ENCODE data around the gene UBL3. TPM values are rescaled to one million over a fixed set of nuclear protein-coding genes. Genes with fewer than 3 reads are reported as not detected.

Gene UBL3
- total RNA-seq, 2 donors from 2014 or later = 7.3 to 8.7 TPM

DNA sequence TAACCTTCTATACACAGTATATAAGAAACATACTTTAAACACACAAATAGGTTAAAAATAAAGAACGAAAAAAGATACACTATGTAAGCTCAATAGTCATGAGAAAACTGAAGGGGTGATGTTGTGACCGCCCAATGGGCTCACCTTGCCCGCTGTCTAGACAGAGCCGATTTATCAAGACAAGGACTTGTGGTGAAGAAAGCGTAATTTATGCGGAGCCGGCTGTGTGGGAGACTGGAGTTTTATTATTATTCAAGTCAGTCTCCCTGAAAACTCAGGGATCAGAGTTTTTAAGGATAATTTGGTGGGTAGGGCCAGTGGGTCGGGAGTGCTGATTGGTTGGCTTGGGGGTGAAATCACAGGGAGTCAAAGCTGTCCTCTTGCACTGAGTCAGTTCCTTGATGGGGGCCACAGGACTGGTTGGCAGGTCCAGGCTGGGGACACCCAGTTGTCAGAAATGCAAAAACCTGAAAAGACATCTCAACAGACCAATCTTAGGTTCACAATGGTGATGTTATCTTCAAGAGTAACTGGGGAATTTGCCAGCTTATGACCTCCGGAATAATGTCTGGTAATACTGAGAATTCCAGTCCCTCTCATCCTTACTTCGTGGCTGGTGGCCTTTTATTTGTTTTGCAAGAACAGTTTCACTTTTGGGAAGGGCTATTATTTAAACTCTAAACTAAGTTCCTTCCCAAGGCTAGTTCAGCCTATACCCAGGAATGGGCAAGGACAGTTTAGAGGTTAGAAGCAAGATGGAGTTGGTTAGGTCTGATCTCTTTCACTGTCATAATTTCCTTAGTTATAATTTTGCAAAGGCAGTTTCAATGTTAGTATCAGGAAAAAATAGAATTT lies 96.6 kb downstream of the UBL3 start:
- H3K9me3 Mint-ChIP-seq = no peaks in the 10 kb centered on the region
- H3K36me3 Mint-ChIP-seq = no peaks in the 10 kb centered on the region
- DNase-seq (ENCODE audit: low spot score in 2 of 2) = no peak
- H3K27ac Mint-ChIP-seq = no peak overlapping the region
- no peak for ATAC-seq

- H3K36me3 Mint-ChIP-seq = no peaks in the 10 kb centered on the region
- no peak for DNase-seq (ENCODE audit: low spot score in 2 of 2)
- no peaks in the 10 kb centered on the region for H3K9me3 Mint-ChIP-seq
- no peak overlapping the region for H3K27ac Mint-ChIP-seq
- no peak for ATAC-seq
Measured at GRCh38 chr13:29752175-29752574, 98.2 kb downstream of the UBL3 start.

- DNase-seq (ENCODE audit: low spot score in 2 of 2) (no peak), ATAC-seq (no peak)
- H3K9me3 Mint-ChIP-seq = no peaks in the 10 kb centered on the region
- H3K36me3 Mint-ChIP-seq = no peaks in the 10 kb centered on the region
- H3K27ac Mint-ChIP-seq = no peak overlapping the region
Measured at GRCh38 chr13:29750183-29750530, 100.3 kb downstream of the UBL3 start.

DNA sequence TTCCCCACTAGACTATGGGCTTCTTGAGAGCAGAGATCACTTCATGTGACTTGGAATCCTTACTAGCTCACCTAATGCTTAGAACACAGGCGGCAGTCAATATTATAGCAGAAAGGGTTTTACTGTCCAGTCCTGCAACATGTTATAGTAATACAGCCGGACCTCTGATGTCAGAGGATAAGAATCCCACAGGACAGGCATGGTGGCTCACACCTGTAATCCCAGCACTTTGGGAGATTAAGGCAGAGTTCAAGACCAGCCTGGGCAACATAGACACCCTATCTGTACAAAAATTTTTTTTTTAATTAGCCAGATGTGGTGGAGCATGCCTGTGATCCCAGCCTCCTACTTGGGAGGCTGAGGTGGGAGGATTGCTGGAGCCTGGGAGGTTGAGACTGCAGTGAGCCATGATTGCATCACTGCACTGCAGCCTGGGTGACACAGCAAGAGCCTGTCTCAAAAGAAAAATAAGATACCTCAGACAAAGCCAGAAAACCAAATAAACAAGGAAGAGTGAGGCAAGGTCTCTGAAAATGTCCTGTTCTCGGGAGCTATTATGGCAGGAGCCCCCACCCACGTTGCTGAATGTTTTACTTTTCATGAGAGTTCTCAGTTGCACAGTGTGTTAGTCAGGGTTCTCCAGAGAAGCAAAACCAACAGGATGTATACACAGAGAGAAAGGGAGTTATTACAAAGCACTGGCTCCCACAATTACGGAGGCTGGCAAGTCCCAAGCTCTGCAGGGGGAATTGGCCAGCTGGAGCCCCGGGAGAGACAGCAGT lies 100.8 kb downstream of the UBL3 start:
- DNase-seq (ENCODE audit: low spot score in 2 of 2) = no peak
- ATAC-seq = no peak
- no peak overlapping the region for H3K27ac Mint-ChIP-seq
- no peaks in the 10 kb centered on the region for H3K9me3 Mint-ChIP-seq
- H3K36me3 Mint-ChIP-seq = no peaks in the 10 kb centered on the region

- DNase-seq (ENCODE audit: low spot score in 2 of 2) (no peak), ATAC-seq (no peak)
- Mint-ChIP-seq H3K36me3 (no peaks in the 10 kb centered on the region), H3K9me3 (no peaks in the 10 kb centered on the region), H3K27ac (no peak overlapping the region)
Measured at GRCh38 chr13:29748097-29748496, 102.3 kb downstream of the UBL3 start.

GRCh38 chr13:29746148-29746677 lies 104.2 kb downstream of the UBL3 start:
- ATAC-seq = no peak
- no peak for DNase-seq (ENCODE audit: low spot score in 2 of 2)
- no peak overlapping the region for H3K27ac Mint-ChIP-seq
- no peaks in the 10 kb centered on the region for H3K36me3 Mint-ChIP-seq
- no peaks in the 10 kb centered on the region for H3K9me3 Mint-ChIP-seq

DNA sequence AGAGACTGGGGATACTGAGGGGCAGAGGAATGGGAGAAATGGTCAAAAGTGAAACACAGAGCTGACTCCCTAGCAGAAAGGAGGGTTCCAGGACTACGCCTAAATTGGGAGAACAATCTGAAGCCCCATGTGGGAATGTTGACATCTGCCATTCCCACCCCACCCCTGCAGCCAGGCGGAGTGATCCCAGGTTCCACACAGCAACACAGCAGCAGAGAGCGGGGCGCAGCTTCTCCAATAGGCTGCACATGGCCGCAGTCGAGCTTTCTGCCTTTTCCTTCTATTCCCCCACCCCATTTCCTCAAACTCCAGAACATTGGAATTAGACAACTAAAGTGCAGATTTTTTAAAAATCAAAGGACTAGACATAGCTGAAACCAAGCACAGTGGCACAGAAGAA lies 104.7 kb downstream of the UBL3 start:
- no peak for ATAC-seq
- no peak overlapping the region for H3K27ac Mint-ChIP-seq
- no peak for DNase-seq (ENCODE audit: low spot score in 2 of 2)
- H3K36me3 Mint-ChIP-seq = no peaks in the 10 kb centered on the region
- H3K9me3 Mint-ChIP-seq = no peaks in the 10 kb centered on the region

DNA sequence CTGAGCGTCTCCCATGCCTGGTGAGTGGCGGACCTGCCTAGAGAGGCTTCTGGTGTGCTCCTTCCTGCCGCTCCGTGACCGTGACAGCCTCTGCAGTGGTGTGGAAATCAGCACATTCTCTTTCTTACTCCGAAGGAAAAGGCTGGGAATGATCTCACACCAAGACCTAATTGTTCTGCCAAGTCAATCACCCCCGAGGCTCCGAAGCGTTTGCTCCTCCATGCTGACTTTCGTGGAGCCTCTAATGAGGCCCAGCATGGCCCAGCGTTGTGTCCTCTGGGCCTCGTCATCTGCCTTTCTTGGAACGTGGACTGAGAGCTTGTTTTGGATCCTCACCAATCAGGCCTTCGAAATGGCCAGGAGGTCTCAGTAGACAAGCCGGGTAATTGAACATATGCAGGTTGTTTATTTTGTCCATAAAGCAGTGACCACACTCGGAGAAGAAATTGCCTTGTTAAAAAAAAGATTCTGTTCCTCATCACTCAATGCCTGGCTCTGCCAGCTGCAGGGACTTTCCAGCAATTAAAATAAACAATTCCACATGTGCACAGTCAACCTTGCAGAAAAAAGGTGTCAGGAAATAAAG lies 107.1 kb downstream of the UBL3 start:
- DNase-seq (ENCODE audit: low spot score in 2 of 2) (no peak), ATAC-seq (no peak)
- no peaks in the 10 kb centered on the region for H3K36me3 Mint-ChIP-seq
- no peak overlapping the region for H3K27ac Mint-ChIP-seq
- no peaks in the 10 kb centered on the region for H3K9me3 Mint-ChIP-seq

- no peak for ATAC-seq
- H3K36me3 Mint-ChIP-seq = no peaks in the 10 kb centered on the region
Measured at GRCh38 chr13:29740961-29741360, 109.5 kb downstream of the UBL3 start.

DNA sequence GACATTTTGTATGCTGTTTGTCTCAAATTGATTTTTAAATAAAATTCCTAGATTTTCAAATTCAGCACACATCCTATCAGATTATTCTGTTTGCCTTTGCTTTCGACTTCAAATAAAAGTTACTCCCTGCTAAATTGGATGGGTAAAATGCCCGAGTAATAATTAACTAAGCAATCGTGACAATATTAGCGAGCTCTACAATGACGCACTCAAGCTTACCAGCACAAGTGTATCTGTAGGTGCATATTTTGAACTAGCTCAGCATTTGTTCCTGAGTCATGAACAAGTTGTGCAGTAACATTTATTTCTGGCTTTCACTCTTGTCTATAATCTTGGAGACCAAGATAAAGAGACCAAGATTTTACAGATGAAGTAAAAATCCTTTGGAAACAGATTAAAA lies 113.4 kb downstream of the UBL3 start:
- H3K36me3 Mint-ChIP-seq = no peaks in the 10 kb centered on the region
- no peak overlapping the region for H3K27ac Mint-ChIP-seq
- DNase-seq (ENCODE audit: low spot score in 2 of 2) (no peak), ATAC-seq (no peak)
- no peaks in the 10 kb centered on the region for H3K9me3 Mint-ChIP-seq

More at GRCh38 chr13:29740961-29741360, 109.5 kb downstream of the UBL3 start:
- DNase-seq (ENCODE audit: low spot score in 2 of 2) = no peak
- Mint-ChIP-seq H3K27ac (no peak overlapping the region), H3K9me3 (no peaks in the 10 kb centered on the region)

DNA sequence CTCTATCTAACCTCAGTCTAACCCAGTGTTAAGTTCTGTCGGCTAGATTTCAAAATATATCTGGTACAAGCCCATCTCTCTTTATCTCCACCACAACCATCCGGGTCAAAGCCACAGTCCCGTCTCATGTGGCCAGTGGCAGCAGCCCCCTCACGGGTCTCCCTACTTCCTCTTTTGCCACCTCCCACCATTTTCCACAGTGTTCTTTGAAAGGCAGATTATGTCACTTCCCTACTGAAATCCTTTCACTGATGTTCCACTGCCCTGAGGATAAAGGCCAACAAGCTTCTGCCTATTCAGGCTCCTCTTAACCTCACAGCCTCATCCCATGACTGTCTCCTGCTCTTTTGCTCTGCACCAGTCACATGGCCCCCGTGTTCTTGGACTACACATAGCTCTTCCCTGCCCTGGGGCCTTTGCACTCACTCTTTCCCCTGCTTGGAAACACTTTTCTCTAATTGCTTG lies 117.2 kb downstream of the UBL3 start:
- Mint-ChIP-seq H3K9me3 (no peaks in the 10 kb centered on the region), H3K36me3 (no peaks in the 10 kb centered on the region), H3K27ac (no peak overlapping the region)
- no peak for ATAC-seq
- DNase-seq (ENCODE audit: low spot score in 2 of 2) = no peak

DNA sequence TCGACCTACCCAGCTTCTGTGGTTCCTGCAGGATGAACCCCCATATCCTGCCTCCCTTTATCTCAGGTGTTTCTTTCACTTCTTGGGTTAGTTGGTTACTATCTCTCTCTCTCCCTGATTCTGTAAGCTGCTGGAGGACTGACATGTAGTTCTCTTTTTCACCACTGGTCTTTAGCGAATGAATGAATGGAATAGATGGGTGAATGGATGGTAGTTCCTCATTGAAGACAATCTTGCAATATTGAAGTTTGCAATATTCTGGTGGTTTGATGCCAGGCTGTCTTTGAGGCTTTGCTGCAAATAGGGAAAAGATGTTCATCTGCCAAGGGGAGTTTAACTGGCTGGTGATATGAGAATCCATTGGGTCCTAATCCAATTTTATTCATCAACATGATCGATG lies 120.2 kb downstream of the UBL3 start:
- Mint-ChIP-seq H3K36me3 (no peaks in the 10 kb centered on the region), H3K9me3 (peaks cover 0 to 5% of the 10 kb centered on the region in 2 donors), H3K27ac (no peak overlapping the region)
- DNase-seq (ENCODE audit: low spot score in 2 of 2) = no peak
- ATAC-seq = no peak

GRCh38 chr13:29722415-29722814 lies 128.0 kb downstream of the UBL3 start:
- ATAC-seq (no peak), DNase-seq (ENCODE audit: low spot score in 2 of 2) (no peak)
- Mint-ChIP-seq H3K9me3 (peaks cover 0 to 8% of the 10 kb centered on the region in 2 donors), H3K27ac (no peak overlapping the region), H3K36me3 (no peaks in the 10 kb centered on the region)

- H3K27ac Mint-ChIP-seq = peak overlapping the region in 1 of 2 donors; percentile 75
- ATAC-seq (no peak), DNase-seq (ENCODE audit: low spot score in 2 of 2) (no peak)
- H3K9me3 Mint-ChIP-seq = peaks cover 0 to 8% of the 10 kb centered on the region in 2 donors
- H3K36me3 Mint-ChIP-seq = no peaks in the 10 kb centered on the region
Measured at GRCh38 chr13:29721766-29722165, 128.7 kb downstream of the UBL3 start.

GRCh38 chr13:29718694-29719093 lies 131.7 kb downstream of the UBL3 start:
- Mint-ChIP-seq H3K27ac (no peak overlapping the region), H3K9me3 (no peaks in the 10 kb centered on the region), H3K36me3 (no peaks in the 10 kb centered on the region)
- ATAC-seq (no peak), DNase-seq (ENCODE audit: low spot score in 2 of 2) (no peak)

GRCh38 chr13:29716493-29716892 lies 133.9 kb downstream of the UBL3 start:
- Mint-ChIP-seq H3K36me3 (no peaks in the 10 kb centered on the region), H3K27ac (no peak overlapping the region), H3K9me3 (no peaks in the 10 kb centered on the region)
- ATAC-seq (no peak), DNase-seq (ENCODE audit: low spot score in 2 of 2) (no peak)

All from activated naive CD4-positive, alpha-beta T cell treated with anti-CD3 and anti-CD28 coated beads, Interleukin-2, amount 50 U/mL, for 72 hours (primary cell).